ENCODE data around the gene CDKN2C. TPM values are rescaled to one million over a fixed set of nuclear protein-coding genes. Genes with fewer than 3 reads are reported as not detected.
A peak's percentile ranks its signal among the peaks of the same experiment; 100 is the strongest.

CDKN2C gene
- total RNA-seq, 6 experiments from 2014 or later = 13.1 to 26.7 (median 24.9) TPM

DNA sequence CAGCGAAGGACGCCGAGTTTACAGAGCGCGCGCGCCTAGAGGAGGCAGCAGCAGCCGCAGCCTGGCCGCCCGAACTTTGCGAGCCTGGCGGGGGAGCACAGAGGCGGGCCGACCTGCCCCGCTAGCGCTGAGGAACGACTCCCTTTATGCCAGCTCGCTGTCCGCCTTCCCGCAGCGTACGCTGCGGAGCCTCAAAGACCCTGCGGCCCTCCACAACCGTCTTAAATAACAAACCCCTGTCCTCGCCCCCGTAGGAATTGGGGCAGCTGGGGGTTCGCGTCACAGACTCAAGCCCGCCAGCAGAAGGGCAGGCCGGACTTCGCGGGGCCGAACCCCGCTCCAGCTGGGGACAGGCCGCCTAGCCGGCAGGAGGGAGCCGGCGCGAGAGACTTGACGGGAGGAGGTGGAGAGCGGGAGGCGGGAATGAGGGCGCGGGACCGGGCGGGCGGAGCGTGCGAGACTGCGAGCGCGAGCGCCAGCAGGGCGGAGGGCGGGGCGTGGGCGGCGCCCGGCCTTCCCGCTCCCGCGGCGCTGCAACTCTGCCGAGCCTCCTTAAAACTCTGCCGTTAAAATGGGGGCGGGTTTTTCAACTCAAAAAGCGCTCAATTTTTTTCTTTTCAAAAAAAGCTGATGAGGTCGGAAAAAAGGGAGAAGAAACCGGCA is 1.8 kb upstream of the CDKN2C start:
- H3K27me3 Mint-ChIP-seq (ENCODE audit: insufficient read depth) = peaks cover 5% of the 10 kb centered on the region
- peak overlapping the region; percentile 94 for H3K4me3 Mint-ChIP-seq
- DNase-seq = peak; percentile 90
- no peaks in the 10 kb centered on the region for H3K9me3 Mint-ChIP-seq
- peaks cover 9% of the 10 kb centered on the region; the same call in 1 of the 2 replicates for H3K36me3 Mint-ChIP-seq (ENCODE audit: low read depth)
- TF ChIP-seq, protein P1, sequence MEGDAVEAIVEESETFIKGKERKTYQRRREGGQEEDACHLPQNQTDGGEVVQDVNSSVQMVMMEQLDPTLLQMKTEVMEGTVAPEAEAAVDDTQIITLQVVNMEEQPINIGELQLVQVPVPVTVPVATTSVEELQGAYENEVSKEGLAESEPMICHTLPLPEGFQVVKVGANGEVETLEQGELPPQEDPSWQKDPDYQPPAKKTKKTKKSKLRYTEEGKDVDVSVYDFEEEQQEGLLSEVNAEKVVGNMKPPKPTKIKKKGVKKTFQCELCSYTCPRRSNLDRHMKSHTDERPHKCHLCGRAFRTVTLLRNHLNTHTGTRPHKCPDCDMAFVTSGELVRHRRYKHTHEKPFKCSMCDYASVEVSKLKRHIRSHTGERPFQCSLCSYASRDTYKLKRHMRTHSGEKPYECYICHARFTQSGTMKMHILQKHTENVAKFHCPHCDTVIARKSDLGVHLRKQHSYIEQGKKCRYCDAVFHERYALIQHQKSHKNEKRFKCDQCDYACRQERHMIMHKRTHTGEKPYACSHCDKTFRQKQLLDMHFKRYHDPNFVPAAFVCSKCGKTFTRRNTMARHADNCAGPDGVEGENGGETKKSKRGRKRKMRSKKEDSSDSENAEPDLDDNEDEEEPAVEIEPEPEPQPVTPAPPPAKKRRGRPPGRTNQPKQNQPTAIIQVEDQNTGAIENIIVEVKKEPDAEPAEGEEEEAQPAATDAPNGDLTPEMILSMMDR (IDR thresholded peaks at IDR 0.05) = no peak; the same call in none of the 2 replicates
- peak overlapping the region; percentile 94 for H3K27ac Mint-ChIP-seq
- H3K4me1 Mint-ChIP-seq (ENCODE audit: low read depth) = peaks cover 28% of the 10 kb centered on the region

GRCh38 chr1:50968821-50969610 is 1.0 kb upstream of the CDKN2C start:
- peaks cover 16% of the 10 kb centered on the region; the same call in 1 of the 2 replicates for H3K36me3 Mint-ChIP-seq (ENCODE audit: low read depth)
- DNase-seq = no peak
- TF ChIP-seq, protein P1 (IDR thresholded peaks at IDR 0.05) = no peak
- H3K4me1 Mint-ChIP-seq (ENCODE audit: low read depth) = peaks cover 35% of the 10 kb centered on the region
- H3K27me3 Mint-ChIP-seq (ENCODE audit: insufficient read depth) = peaks cover 5% of the 10 kb centered on the region
- H3K4me3 Mint-ChIP-seq = peak overlapping the region; percentile 96
- peak overlapping the region; percentile 94 for H3K27ac Mint-ChIP-seq
- no peaks in the 10 kb centered on the region for H3K9me3 Mint-ChIP-seq

DNA sequence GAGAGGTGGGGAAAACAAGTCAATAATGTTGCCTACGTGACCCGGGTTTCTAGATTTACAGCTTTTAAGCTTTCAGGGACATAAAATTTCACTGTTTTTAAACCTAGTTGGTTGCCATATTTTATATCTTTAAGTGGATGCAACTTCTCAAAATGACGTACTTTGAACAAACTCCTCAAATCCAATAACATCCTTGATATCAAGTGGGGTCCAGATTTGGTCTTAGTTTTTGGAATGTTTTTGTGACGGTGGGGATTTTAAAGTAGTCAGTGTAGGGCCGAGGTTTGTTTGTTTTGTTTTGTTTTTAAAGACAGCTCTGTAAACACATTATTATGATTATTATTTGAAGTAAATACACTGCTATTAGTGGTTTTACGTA is 453 bp downstream of the CDKN2C start:
- H3K9me3 Mint-ChIP-seq = no peaks in the 10 kb centered on the region
- peak overlapping the region; percentile 94 for H3K27ac Mint-ChIP-seq
- H3K4me3 Mint-ChIP-seq = peak overlapping the region; percentile 96
- peaks cover 22% of the 10 kb centered on the region for H3K36me3 Mint-ChIP-seq (ENCODE audit: low read depth)
- TF ChIP-seq, protein P1 (IDR thresholded peaks at IDR 0.05) = no peak
- peaks cover 43% of the 10 kb centered on the region for H3K4me1 Mint-ChIP-seq (ENCODE audit: low read depth)
- no peak for DNase-seq
- H3K27me3 Mint-ChIP-seq (ENCODE audit: insufficient read depth) = peaks cover 5% of the 10 kb centered on the region

DNA sequence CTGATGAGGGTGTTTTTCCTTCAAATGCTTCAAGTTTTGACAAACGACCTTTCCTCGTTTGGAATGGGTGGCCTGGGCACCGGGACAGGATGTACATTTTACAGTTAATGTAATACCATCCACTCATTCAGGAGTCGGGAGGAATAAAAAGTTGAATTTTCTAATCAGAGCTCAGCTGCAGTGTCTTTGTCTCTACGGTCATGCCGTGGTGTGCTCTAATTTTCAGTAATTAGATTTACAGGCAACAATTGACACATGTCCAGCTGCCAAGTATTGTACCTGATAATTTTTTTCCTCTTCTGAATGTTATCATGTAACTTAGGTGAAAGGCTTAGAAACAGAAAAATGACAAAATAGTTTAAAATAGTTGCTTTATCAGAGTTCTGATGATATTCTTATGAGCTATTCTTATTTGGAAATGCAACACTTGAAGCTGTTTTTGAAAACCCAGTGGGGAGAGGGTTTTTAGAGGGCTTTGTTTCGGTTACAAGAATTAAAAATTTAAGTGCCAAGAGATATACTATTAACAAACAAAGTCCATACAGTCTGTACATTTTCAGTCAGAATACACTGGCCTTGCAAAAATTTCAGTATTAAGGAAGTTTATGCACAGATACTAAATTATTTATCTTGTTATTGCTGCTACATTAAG is 1.0 kb downstream of the CDKN2C start:
- peak overlapping the region; percentile 96 for H3K4me3 Mint-ChIP-seq
- TF ChIP-seq, protein P1 (IDR thresholded peaks at IDR 0.05) = no peak
- no peak for DNase-seq
- H3K36me3 Mint-ChIP-seq (ENCODE audit: low read depth) = peaks cover 22% of the 10 kb centered on the region
- H3K27me3 Mint-ChIP-seq (ENCODE audit: insufficient read depth) = peaks cover 5% of the 10 kb centered on the region
- H3K27ac Mint-ChIP-seq = peak overlapping the region; percentile 94
- peaks cover 44% of the 10 kb centered on the region for H3K4me1 Mint-ChIP-seq (ENCODE audit: low read depth)
- H3K9me3 Mint-ChIP-seq = no peaks in the 10 kb centered on the region

- Mint-ChIP-seq H3K36me3 (ENCODE audit: low read depth) (peaks cover 22% of the 10 kb centered on the region), H3K9me3 (no peaks in the 10 kb centered on the region), H3K27ac (peak overlapping the region; percentile 94), H3K27me3 (ENCODE audit: insufficient read depth) (peaks cover 5% of the 10 kb centered on the region), H3K4me1 (ENCODE audit: low read depth) (peaks cover 48% of the 10 kb centered on the region), H3K4me3 (peak overlapping the region; percentile 96)
- TF ChIP-seq, protein P1 (IDR thresholded peaks at IDR 0.05) = no peak
- no peak for DNase-seq
These were observed 1.8 kb downstream of the CDKN2C start for GRCh38 chr1:50971748-50972305.
